ENCODE data around the gene FIGN. TPM values are rescaled to one million over a fixed set of nuclear protein-coding genes. Genes with fewer than 3 reads are reported as not detected.

The FIGN gene
- total RNA-seq, 1 experiment from 2014 or later = 19.4 TPM

DNA sequence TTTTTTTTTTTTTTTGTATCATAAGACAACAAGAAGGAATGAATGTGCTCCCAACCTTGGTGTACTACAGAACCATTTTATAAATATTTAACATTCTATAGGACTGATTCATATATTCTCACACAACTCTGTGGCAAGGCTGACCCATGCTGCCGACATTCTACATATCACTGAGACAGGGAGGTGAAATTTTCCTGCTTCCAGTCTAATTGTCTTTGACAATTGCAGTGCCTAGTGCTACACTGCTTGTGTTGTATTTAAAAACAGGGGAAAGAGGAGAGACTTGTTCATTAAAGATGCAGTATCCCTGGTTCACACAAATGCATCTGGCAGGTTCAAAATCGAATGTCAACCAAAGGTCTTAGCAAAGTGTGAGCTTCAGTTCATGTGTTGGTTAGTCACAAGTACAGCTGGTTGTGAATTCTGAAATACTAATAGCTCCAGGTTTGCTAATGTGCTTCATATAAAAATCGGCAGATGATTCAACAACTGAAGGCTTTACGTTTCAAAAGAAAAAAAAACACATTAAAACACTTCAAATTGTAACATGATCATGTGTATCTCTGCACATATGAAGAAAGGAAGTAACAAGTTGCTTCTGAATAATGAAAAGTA lies 130.8 kb downstream of the FIGN start (continued):
- TF ChIP-seq ZNF532 (CRISPR knock-in tag; IDR thresholded peaks at IDR 0.05; ENCODE audit: borderline replicate concordance) (no peak), ZNF263 (CRISPR knock-in tag; IDR thresholded peaks at IDR 0.05; ENCODE audit: low read depth) (no peak), GTF2I (CRISPR knock-in tag; conservative IDR thresholded peaks at IDR 0.05) (no peak), MXD4 (CRISPR knock-in tag; IDR thresholded peaks at IDR 0.05; ENCODE audit: borderline replicate concordance) (no peak)

DNA sequence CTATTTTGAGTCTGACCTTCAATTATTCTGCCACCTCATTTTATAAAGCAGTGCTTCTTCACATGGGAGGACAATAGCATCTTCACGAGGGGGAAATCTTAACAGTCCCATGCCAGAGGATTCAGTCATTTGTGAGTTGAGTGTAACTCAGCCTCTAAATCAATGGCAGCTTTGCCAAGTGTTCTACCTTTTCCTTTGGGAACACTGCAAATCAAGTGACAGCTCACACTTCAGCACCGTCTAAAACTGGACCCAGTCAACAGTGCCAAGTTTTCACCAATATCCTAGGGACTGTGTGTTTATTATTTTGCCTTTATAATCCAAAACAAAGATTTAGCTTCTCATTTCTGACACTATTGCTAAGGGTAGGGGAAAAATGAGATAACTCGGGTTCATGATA lies 133.6 kb downstream of the FIGN start:
- Mint-ChIP-seq H3K9me3 (no peaks in the 10 kb centered on the region), H3K4me3 (no peak overlapping the region), H3K27ac (no peak overlapping the region), H3K36me3 (no peaks in the 10 kb centered on the region), H3K27me3 (ENCODE audit: low read depth) (no peaks in the 10 kb centered on the region), H3K4me1 (peaks cover 68% of the 10 kb centered on the region)
- POLR2A ChIA-PET = no interaction called here
- ATAC-seq (no peak), DNase-seq (ENCODE audit: low spot score) (no peak)
- CTCF ChIA-PET = no interaction called here
- no peak for TF ChIP-seq ZNF425 (CRISPR knock-in tag; conservative IDR thresholded peaks at IDR 0.05)
- TF ChIP-seq, protein P1, sequence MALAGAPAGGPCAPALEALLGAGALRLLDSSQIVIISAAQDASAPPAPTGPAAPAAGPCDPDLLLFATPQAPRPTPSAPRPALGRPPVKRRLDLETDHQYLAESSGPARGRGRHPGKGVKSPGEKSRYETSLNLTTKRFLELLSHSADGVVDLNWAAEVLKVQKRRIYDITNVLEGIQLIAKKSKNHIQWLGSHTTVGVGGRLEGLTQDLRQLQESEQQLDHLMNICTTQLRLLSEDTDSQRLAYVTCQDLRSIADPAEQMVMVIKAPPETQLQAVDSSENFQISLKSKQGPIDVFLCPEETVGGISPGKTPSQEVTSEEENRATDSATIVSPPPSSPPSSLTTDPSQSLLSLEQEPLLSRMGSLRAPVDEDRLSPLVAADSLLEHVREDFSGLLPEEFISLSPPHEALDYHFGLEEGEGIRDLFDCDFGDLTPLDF (CRISPR knock-in tag; IDR thresholded peaks at IDR 0.05) = no peak
- no peak for TF ChIP-seq FOXP1 (CRISPR knock-in tag; IDR thresholded peaks at IDR 0.05; ENCODE audit: borderline replicate concordance)
- no peak for TF ChIP-seq USF2 (CRISPR knock-in tag; IDR thresholded peaks at IDR 0.05)
- TF ChIP-seq FOXK1 (CRISPR knock-in tag; IDR thresholded peaks at IDR 0.05) = no peak
- TF ChIP-seq ZBTB21 (CRISPR knock-in tag; IDR thresholded peaks at IDR 0.05; ENCODE audit: borderline replicate concordance) = no peak
- no peak for TF ChIP-seq IRF2 (CRISPR knock-in tag; IDR thresholded peaks at IDR 0.05; ENCODE audit: borderline replicate concordance, low read depth)
- no peak for TF ChIP-seq ERG (CRISPR knock-in tag; IDR thresholded peaks at IDR 0.05)
- no peak for TF ChIP-seq SOX15 (CRISPR knock-in tag; IDR thresholded peaks at IDR 0.05)
- no peak for TF ChIP-seq GTF2I (CRISPR knock-in tag; conservative IDR thresholded peaks at IDR 0.05)
- no peak for TF ChIP-seq JUN (CRISPR knock-in tag; IDR thresholded peaks at IDR 0.05)
- no peak for TF ChIP-seq ATF1 (CRISPR knock-in tag; IDR thresholded peaks at IDR 0.05)
- TF ChIP-seq, protein P2, sequence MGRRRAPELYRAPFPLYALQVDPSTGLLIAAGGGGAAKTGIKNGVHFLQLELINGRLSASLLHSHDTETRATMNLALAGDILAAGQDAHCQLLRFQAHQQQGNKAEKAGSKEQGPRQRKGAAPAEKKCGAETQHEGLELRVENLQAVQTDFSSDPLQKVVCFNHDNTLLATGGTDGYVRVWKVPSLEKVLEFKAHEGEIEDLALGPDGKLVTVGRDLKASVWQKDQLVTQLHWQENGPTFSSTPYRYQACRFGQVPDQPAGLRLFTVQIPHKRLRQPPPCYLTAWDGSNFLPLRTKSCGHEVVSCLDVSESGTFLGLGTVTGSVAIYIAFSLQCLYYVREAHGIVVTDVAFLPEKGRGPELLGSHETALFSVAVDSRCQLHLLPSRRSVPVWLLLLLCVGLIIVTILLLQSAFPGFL (CRISPR knock-in tag; IDR thresholded peaks at IDR 0.05; ENCODE audit: borderline replicate concordance) = no peak
- no peak for TF ChIP-seq RORB (CRISPR knock-in tag; IDR thresholded peaks at IDR 0.05)
- TF ChIP-seq, protein P3, sequence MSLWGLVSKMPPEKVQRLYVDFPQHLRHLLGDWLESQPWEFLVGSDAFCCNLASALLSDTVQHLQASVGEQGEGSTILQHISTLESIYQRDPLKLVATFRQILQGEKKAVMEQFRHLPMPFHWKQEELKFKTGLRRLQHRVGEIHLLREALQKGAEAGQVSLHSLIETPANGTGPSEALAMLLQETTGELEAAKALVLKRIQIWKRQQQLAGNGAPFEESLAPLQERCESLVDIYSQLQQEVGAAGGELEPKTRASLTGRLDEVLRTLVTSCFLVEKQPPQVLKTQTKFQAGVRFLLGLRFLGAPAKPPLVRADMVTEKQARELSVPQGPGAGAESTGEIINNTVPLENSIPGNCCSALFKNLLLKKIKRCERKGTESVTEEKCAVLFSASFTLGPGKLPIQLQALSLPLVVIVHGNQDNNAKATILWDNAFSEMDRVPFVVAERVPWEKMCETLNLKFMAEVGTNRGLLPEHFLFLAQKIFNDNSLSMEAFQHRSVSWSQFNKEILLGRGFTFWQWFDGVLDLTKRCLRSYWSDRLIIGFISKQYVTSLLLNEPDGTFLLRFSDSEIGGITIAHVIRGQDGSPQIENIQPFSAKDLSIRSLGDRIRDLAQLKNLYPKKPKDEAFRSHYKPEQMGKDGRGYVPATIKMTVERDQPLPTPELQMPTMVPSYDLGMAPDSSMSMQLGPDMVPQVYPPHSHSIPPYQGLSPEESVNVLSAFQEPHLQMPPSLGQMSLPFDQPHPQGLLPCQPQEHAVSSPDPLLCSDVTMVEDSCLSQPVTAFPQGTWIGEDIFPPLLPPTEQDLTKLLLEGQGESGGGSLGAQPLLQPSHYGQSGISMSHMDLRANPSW (CRISPR knock-in tag; conservative IDR thresholded peaks at IDR 0.05; ENCODE audit: low read depth) = no peak
- no peak for TF ChIP-seq ZNF317 (CRISPR knock-in tag; IDR thresholded peaks at IDR 0.05; ENCODE audit: borderline replicate concordance, low read depth)
- TF ChIP-seq ZNF396 (CRISPR knock-in tag; IDR thresholded peaks at IDR 0.05; ENCODE audit: borderline replicate concordance) = no peak
- TF ChIP-seq OVOL2 (CRISPR knock-in tag; IDR thresholded peaks at IDR 0.05; ENCODE audit: borderline replicate concordance) = no peak
